HG02973 (cell line): ENCODE data around the gene ATP5ME.
"Not testable (repeated sequence)": the region's sequence is repeated elsewhere in the genome, so short reads cannot be mapped to it uniquely, and the experiment has no call there.

Experiments used
- ATAC-seq: cut with Tn5 transposase; IDR thresholded peaks from one replicate; pipeline ENCODE4 v1.9.1; 2021; ENCODE audit warnings: moderate library complexity; ENCODE audit not compliant: unreplicated experiment

The ATP5ME gene

DNA sequence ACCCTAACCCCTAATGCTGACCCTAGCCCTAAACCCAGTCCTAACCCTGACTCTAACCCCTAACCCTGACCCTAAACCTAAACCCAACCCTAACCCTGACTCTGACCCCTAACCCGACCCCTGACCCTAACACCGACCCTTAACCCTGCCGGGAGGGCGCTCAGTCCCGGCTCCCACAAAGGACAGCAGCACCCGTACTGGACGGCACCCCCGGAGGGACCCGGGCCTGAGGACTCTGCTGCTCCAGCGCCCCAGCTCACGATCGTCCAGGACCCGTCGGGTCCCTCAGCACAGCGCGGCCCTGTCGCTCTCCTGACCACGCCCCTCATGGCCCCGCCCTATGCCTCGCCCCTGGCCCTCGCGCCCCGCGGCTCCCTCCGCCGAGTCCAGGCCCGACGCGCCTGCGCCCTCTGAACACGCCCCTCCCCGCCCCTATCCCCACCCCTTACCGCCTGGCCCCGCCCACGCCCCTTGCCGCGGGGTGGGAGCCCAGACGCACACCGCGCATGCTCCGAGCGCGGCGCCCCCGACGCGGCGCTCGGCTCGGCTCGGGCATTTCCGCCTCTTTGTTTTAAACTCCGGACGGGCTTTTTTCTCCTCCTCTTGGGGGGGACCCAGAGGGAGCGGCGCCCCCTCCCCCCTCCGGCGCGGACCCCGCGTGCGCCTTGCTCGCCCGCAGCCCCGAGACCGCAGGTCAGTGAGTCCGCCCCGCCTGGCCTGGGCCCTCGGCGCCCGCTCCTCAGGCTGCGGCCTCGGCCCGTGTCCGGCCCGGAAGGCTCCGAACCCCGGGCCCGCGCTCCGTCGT lies 31.4 kb upstream of the ATP5ME start, which contains the start of gene PCGF3:
Gene PCGF3 (plus strand): TSS at position 555 of the 805 bp plus-strand sequence. CDS start 27,849 bp downstream, outside the sequence.
- peak; percentile 89 for ATAC-seq

GRCh38 chr4:704971-705277 lies 30.8 kb upstream of the ATP5ME start:
- no peak for ATAC-seq

GRCh38 chr4:704198-704891 lies 30.3 kb upstream of the ATP5ME start:
- ATAC-seq, result no peak

DNA sequence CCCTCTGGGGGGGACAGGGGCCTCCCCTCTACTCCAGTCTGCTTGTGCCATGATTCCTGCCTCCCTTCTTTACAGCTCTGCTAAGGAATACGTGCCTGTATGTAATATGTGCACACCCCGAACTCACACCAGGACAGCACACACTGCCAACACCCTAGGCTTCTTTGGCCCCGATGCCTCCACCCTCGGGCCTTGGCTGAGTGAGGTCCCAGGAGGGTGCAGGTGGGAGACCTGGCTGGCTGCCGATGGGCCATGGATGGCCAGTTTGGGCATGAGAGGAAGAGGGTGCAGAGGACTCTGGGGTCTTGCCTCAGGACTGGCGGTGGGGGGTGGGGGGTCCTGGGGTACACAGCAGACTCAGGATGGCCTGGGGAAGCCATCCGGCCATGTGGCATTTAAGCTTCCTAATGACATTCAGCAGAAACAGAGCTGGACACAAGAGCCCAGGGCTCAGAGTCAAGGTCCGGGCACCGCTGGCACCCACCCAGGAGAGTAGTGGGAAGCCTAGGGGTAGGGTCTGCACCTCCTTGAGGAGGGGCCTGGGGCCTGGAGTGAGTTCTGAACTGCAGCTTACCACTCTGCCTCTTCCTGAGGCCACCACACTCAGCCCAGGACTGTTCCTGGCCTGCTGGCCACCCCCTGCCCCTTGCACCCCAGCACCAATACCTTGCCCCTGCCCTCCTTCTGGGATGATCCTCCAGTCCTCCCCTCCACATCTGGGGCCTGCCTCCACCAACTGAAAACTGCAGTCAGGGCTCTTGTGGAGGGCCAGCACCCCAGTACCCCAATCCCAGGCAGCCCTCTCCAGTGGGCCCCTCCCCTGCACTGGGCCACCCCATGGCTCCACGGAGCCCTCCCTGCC lies 29.5 kb upstream of the ATP5ME start:
- no peak for ATAC-seq

DNA sequence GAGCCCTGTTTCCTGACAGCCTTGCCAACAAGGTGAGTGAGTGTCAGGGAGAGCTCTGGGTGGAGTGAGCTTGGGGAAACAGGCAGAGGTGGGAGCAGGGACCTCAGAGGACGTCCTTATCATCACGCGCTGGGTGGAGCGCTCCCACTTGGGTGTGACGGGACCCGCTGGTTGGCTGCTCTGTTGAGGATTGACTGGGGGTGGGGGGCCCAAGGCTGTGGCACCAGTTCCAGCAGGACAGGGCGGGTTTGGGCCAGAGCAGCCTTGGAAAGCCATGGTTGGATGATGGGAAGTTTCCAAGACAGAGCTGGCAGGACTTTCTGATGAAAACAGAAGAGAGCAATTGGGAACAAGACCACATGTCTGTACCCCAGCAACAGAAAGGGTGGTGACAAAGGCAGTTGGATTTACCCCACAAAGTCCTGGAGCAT lies 28.6 kb upstream of the ATP5ME start:
- no peak for ATAC-seq

DNA sequence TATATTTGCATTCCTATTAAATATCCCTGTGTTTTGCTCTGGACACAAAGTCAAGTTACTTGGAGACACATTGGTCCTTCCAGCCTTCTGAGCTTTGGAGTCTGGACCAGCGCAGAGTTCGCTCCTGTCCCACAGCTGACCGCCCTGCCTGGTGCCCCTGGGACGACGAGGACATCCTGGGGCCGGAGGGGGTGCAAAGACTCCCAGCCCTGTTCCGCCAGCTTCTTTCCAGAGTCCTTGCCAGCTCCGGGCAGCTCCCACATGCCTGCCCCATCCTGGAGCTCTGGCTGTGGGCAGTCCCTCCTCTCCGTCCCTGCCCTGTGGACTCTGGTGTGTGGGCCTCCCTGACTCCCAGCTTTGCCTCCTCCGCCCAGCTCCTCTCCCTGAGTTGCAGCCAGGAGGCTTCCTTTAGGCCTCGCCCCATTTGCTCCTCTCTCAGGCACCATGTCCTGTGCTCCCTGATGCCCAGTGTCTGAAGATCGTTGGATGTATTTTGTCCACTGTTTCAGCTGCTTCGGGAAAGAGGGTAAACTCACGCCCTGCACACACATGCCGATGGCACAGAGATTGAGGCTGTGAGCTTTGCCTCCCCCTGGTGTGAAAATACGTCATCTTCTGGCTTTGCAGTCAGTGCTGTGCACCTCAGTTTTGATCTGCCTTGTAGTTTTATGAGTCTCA lies 26.6 kb upstream of the ATP5ME start:
- no peak for ATAC-seq

DNA sequence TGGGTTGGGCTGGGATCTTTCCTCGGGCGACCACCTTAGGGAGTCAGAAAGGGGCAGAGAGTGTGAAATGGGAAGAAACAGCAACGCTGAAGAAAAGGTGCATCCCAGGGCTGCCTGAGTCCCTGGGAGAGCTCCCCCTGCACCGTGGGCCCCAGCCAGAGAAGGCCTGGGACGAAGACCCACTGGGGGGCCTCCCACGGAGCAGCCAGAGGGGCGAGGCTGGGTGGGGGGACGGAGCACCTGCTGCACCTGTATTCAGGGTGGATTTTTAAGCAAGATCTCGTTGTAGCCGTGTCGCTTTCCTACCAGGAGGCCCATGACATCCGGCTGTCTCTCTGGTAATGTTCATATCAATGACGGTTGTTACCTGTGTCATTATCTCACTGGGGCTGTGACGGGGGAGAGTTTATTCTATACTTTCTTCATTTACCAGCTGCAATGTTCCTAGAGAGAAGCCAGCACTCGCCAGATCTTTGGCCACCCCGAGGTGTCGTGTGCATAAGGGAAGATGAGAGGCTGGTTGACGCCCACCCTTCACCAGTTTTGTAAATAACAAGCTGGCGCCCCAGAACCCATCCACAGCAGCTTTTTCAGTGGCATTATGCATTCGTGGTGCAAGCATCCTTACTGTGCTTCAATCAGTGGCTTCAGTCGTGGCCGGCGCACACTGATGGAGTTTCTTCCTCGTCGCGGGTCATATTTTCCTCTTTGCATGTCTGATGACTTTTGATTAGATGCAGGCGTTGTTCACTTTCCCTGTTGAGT lies 25.9 kb upstream of the ATP5ME start:
- no peak for ATAC-seq

DNA sequence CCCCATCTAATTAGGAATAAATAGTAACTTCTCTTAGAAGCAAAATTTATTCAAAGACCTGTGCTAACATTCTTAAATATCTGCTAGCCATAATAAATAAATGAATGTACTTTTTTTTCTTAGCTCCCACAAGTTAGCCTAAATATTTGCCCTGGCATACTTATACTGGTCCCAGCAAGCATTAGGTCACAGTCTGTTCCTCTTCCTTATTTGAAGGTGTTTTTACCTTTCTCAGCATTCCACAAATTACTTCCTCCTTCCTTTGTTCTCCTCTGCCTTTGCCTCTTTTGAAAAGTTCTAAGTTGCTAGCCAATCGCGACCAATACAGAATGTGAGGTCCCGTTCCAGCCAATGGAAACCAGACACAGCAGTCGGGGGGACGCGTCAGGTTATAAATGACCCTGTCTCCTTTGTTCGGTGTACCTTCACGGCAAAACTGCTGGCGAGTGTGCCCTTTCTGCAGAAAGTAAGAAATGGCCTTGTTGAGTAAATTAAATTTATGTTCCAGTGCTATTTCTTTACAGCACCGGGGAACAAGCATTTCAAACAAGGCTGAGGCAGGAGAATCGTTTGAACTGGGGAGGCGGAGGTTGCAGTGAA lies 20.4 kb upstream of the ATP5ME start:
- ATAC-seq, result not testable (repeated sequence)

- no peak for ATAC-seq
Observed at GRCh38 chr4:692771-693554, 18.9 kb upstream of the ATP5ME start.

DNA sequence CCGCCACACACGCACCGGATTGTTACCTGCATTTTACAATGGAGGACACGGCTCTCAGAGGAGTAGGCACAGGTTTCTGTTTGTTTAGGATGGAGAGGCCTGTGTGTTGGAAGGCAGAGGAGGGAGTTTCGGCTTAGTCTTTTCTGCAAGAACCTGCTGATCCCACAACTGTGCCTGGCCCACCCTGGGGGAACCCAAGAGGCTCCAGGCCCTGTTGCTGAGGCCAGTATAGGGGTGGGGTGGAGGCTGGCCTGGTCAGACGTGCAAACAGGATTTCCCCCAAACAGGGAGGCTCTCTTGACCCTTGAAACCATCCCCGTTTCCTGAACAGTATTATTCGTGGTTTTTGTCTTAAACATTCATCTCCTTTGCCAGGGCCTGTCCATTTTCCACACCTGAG lies 15.6 kb upstream of the ATP5ME start:
- no peak for ATAC-seq

DNA sequence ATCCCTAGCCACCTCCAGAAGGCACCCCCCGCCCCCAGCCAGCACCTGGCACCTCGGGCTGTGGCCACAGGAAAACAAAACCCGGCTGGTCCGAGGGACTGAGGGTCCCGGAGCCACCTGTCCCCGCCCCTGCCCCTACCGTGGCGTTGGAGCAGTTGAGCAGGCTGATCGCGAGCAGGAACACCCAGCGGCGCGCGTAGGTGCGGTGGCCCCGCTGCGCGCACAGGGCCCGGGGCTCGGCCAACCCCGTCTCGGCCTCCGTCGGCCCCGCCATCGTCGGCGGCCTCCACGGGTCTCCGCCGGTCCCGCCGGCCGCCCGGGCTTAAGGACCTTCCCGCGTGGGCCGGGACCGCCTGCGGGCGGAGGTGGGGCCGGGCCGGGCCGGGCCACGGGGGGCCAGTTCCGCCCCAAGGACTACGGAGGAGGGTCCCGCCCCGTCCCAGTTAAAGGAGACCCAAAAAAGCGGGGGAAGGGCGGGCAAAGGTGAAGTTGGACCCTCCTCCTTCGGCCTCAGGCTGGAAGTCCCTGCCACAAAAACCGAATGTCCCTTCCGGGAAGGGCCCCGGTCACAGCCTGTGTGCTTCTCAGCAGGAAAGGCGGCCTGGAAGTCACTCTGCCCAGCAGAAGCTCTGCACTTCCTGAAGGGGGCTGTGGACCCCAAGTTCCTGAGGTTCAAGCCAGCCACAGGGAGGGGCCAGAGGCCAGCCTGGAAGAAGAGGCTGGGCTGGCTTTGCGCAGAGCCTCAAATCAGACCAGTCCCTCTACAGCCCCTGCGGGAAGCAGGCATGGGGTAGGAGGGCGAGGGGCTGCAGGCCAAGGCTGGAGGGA lies 15.0 kb upstream of the ATP5ME start, which contains the start of gene SLC49A3:
Gene SLC49A3 (minus strand): TSS at position 298 of the 828 bp plus-strand sequence. CDS start 24 bp downstream, at position 274.
- no peak for ATAC-seq

DNA sequence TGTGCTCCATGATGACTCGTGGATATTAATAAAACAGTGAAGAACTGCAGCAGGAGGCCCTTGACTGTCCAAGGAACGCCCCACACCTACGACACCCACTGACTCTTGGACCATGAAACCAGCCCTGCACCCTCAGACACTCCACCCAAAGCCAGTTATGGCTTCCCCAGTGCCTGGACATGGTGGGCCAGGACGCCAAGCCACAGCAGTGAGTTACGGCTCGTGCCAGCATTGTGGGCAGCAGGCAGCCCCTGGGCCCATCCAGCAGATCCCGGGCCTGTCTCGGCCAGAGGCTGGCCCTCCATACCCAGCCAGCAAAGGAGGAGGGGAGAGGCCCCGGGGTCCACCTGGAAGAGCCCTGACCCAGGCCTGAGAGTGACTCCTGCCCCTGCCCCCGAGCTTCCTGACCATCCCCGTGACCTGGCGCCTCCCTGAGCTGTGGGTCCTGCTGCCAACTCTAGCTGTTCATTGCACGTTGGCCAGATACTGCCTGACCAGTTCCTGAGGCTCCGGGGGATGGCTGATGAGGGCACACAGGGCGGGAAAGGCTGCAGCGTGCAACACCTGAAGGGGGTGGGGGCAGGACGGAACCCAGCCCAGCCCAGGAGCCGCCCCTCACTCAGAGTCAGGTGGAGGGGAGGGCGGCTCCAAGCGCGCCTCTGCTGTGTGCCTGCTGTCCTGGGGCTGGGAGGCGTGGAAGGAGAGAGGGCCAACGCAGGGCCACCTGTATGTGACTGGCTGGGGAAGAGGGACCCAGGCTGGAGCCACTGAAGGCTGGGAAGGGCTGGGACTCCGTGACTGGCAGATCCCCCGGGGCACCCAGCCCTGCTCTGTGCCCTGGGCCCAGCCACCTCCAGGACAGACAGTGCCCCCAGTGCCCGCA lies 14.1 kb upstream of the ATP5ME start:
- no peak for ATAC-seq

DNA sequence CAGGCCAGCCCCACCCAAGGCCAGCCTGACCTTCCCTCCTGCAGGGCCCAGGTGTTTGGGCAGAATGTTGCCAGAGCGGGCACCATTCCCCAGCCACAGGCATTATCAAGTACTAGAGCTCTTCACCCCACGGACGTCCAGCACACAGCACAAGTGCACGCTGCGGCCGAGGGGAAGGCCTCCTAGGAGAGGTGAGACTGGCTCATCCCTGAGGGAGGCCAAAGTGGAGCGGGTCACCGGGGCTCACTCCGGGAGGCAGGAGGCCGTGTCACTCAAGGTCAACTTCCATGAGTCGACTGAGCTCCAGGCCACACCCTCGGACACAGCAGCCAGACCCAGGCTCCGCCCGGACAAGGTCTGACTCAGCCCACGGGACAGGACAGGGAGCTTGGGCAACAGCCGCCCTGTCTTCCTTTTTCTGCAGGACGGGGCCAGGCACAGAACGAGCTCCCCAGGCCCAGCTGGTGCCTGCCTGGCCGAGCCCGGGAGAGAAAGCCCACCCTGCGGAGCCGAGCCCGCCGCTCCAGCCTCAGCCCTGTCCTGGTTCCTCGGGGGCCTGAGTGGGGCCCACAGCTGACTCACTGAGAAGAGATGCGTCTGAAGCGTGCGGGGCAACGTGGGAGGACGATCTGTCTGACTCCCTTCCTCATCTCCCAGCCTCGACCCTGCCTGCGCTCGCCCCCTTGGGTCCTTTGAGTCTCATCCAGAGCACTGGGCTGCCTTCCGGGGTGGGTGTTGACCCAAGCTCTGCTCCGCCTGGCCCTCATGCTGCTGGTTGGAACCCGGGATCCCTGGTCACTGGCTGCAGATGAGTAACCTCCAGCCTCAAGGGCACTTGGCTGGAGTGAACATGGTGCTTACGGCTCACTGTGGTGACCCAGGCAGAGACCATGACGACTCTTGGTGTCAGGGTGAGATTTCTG lies 13.2 kb upstream of the ATP5ME start:
- ATAC-seq, result no peak

DNA sequence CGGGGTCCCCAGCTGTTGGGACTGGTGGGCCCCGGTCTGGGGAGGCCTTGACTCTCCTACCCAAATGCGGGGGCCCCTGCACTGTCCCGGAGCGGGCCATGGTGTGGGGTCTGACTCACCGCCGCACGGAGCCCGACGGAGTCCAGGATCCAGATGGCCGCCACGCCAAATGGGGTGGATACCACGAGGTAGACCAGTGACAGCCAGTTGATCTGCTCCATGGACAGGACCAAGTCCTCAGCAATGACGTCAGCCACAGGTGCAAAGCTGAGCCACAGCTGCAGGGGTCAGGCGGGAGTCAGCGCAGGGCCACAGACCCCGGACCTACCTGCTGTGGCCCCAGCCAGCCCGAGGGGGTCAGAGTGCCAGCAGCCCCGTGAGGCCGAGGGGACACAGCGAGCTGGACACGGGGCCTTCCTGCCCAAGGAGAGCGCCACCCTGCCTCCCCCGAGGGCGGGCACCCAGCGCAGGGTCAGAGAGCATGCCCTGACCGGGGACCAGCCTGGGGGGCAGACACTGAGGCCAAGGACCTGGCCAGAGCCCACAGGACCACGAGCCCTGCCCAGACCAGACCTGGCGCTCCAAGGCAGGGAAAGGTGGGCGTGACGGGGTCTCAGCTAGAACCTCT lies 12.5 kb upstream of the ATP5ME start:
- no peak for ATAC-seq

GRCh38 chr4:685679-686412 lies 11.8 kb upstream of the ATP5ME start:
- no peak for ATAC-seq
